Kidney capillary endothelial cell (primary cell): Measurements from ENCODE around the gene CARS1.

Experiments used
- DNase-seq: peaks from one replicate; pipeline ENCODE4 v3.0.0-alpha.2; 2018; ENCODE audit warnings: low spot score

Gene CARS1

GRCh38 chr11:3008746-3009336 lies 48.4 kb downstream of the CARS1 start:
- DNase-seq: no peak

GRCh38 chr11:3007404-3008010 lies 49.7 kb downstream of the CARS1 start:
- no peak for DNase-seq

- no peak for DNase-seq
These were observed 50.5 kb downstream of the CARS1 start for GRCh38 chr11:3006505-3007260.

- no peak for DNase-seq
These were observed 52.7 kb downstream of the CARS1 start for GRCh38 chr11:3004481-3004880.

- DNase-seq: no peak
These were observed 53.6 kb downstream of the CARS1 start for GRCh38 chr11:3003396-3004231.

GRCh38 chr11:3002871-3003270 lies 54.4 kb downstream of the CARS1 start:
- DNase-seq: no peak

GRCh38 chr11:3002351-3002861 lies 54.8 kb downstream of the CARS1 start:
- DNase-seq: no peak

- DNase-seq: no peak
These were observed 55.7 kb downstream of the CARS1 start for GRCh38 chr11:3001496-3001895.

- no peak for DNase-seq
These were observed 56.9 kb downstream of the CARS1 start for GRCh38 chr11:3000032-3000961.

- DNase-seq: no peak
These were observed 57.7 kb downstream of the CARS1 start for GRCh38 chr11:2999464-2999998.

- DNase-seq: no peak
These were observed 59.0 kb downstream of the CARS1 start for GRCh38 chr11:2998073-2998850.

- DNase-seq: no peak
These were observed 59.8 kb downstream of the CARS1 start for GRCh38 chr11:2997406-2997805.

GRCh38 chr11:2996976-2997375 lies 60.2 kb downstream of the CARS1 start:
- no peak for DNase-seq

- DNase-seq: no peak
These were observed 61.2 kb downstream of the CARS1 start for GRCh38 chr11:2995893-2996554.

- DNase-seq: no peak
These were observed 62.1 kb downstream of the CARS1 start for GRCh38 chr11:2995031-2995561.

- DNase-seq: no peak
These were observed 62.9 kb downstream of the CARS1 start for GRCh38 chr11:2994336-2994730.

- DNase-seq: no peak
These were observed 64.3 kb downstream of the CARS1 start for GRCh38 chr11:2992997-2993325.

- DNase-seq: peak; percentile 96
These were observed 64.8 kb downstream of the CARS1 start, which contains the start of gene NAP1L4 for GRCh38 chr11:2992234-2992996. Gene NAP1L4 (minus strand): TSS chr11:2992329. CDS start chr11:2979220, 13,109 bp downstream.
